Brain microvascular endothelial cell (primary cell): Measurements from ENCODE around the gene SH3YL1.

Experiments
- DNase-seq: peaks from one replicate; pipeline ENCODE4 v3.0.0-alpha.2; 2020
- H3K27ac ChIP-seq: fragments of 250-450 bp; sonication (Bioruptor Pico); 2 replicates; pipeline ENCODE4 v1.5.1; 2020; ENCODE audit warnings: mild to moderate bottlenecking, moderate library complexity
- H3K27me3 ChIP-seq: fragments of 250-450 bp; sonication (Bioruptor Pico); replicated peaks from 2 replicates; pipeline ENCODE4 v1.5.1; 2020; ENCODE audit warnings: mild to moderate bottlenecking
- H3K36me3 ChIP-seq: fragments of 250-450 bp; sonication (Bioruptor Pico); replicated peaks from 2 replicates; pipeline ENCODE4 v1.5.1; 2020; ENCODE audit warnings: mild to moderate bottlenecking
- H3K4me3 ChIP-seq: 2 replicates; pipeline ENCODE4 v1.5.1; 2011; ENCODE audit warnings: low read depth, mild to moderate bottlenecking, control low read depth, low read length, moderate library complexity
- CTCF ChIP-seq: IDR thresholded peaks from 2 replicates; pipeline ENCODE4 v1.5.1; 2011; ENCODE audit warnings: low read depth, mild to moderate bottlenecking, moderate library complexity, low read length, control low read depth, inconsistent platforms; ENCODE audit errors: missing control alignments
- in situ Hi-C: cut with HindIII; loops from 2 replicates; pipeline ENCODE4 v1.10.0; 2017; ENCODE audit warnings: low sequenced_read_pairs, low pct_ligation_motif_present

SH3YL1 gene

GRCh38 chr2:209470-209869, 54.4 kb downstream of the SH3YL1 start:
- in situ Hi-C loops, result no loop called here
- DNase-seq, result no peak
- Histone ChIP-seq H3K4me3 (no peak overlapping the region), H3K27me3 (no peaks in the 10 kb centered on the region), H3K27ac (no peak overlapping the region), H3K36me3 (no peaks in the 10 kb centered on the region)
- TF ChIP-seq CTCF, result no peak

- H3K27ac ChIP-seq, result no peak overlapping the region
- H3K36me3 ChIP-seq, result no peaks in the 10 kb centered on the region
- TF ChIP-seq CTCF, result no peak
- no peak overlapping the region for H3K4me3 ChIP-seq
- in situ Hi-C loops, result no loop called here
- no peaks in the 10 kb centered on the region for H3K27me3 ChIP-seq
- DNase-seq, result no peak
Measured at GRCh38 chr2:208335-208734, 55.5 kb downstream of the SH3YL1 start.

- Histone ChIP-seq H3K27me3 (no peaks in the 10 kb centered on the region), H3K36me3 (no peaks in the 10 kb centered on the region), H3K4me3 (no peak overlapping the region), H3K27ac (no peak overlapping the region)
- in situ Hi-C loops, result no loop called here
- TF ChIP-seq CTCF, result no peak
- no peak for DNase-seq
Measured at GRCh38 chr2:203984-204383, 59.8 kb downstream of the SH3YL1 start.

- DNase-seq, result no peak
- Histone ChIP-seq H3K4me3 (no peak overlapping the region), H3K36me3 (no peaks in the 10 kb centered on the region), H3K27me3 (no peaks in the 10 kb centered on the region), H3K27ac (no peak overlapping the region)
- no peak for TF ChIP-seq CTCF
- in situ Hi-C loops, result no loop called here
Measured at GRCh38 chr2:203401-203800, 60.4 kb downstream of the SH3YL1 start.

- TF ChIP-seq CTCF, result no peak
- Histone ChIP-seq H3K27me3 (no peaks in the 10 kb centered on the region), H3K4me3 (no peak overlapping the region), H3K36me3 (no peaks in the 10 kb centered on the region), H3K27ac (no peak overlapping the region)
- in situ Hi-C loops, result no loop called here
- DNase-seq, result no peak
Measured at GRCh38 chr2:202945-203344, 60.9 kb downstream of the SH3YL1 start.

GRCh38 chr2:201648-202433, 62.0 kb downstream of the SH3YL1 start:
- Histone ChIP-seq H3K27me3 (no peaks in the 10 kb centered on the region), H3K27ac (no peak overlapping the region), H3K36me3 (no peaks in the 10 kb centered on the region), H3K4me3 (no peak overlapping the region)
- no peak for DNase-seq
- in situ Hi-C loops, result no loop called here
- TF ChIP-seq CTCF, result no peak
